Upper lobe of left lung (tissue), 6 donors: Measurements from ENCODE around the gene HSPBP1. TPM values are rescaled to one million over a fixed set of nuclear protein-coding genes. Genes with fewer than 3 reads are reported as not detected.

Experiments used
- ATAC-seq, 2 donors: fragments of 200-7000 bp; cut with Tn5 transposase; one replicate each; pipeline ENCODE4 v1.9.1; 2022; ENCODE audit warnings: mild to moderate bottlenecking in 2 of 2, moderate library complexity in 2 of 2; ENCODE audit not compliant: low FRiP score in 2 of 2
- DNase-seq, 2 donors: peaks; one replicate each; pipeline ENCODE4 v3.0.0-alpha.2; 2019 to 2020
- H3K27ac ChIP-seq, 4 donors: fragments of 200-600 bp; sonication (generic); one replicate each; pipeline ENCODE4 v1.5.1; 2016 to 2019
- H3K27me3 ChIP-seq, 4 donors: fragments of 200-600 bp; sonication (generic); one replicate each; pipeline ENCODE4 v1.5.1; 2017 to 2019
- H3K36me3 ChIP-seq, 4 donors: fragments of 200-600 bp; sonication (generic); one replicate each; pipeline ENCODE4 v1.5.1; 2016 to 2019
- H3K4me1 ChIP-seq, 4 donors: fragments of 200-600 bp; sonication (generic); one replicate each; pipeline ENCODE4 v1.5.1; 2018 to 2019
- H3K4me3 ChIP-seq, 4 donors: fragments of 200-600 bp; sonication (generic); one replicate each; pipeline ENCODE4 v1.5.1; 2017 to 2019; ENCODE audit warnings: mild to moderate bottlenecking in 2 of 4, moderate library complexity in 1 of 4
- H3K9me3 ChIP-seq, 4 donors: fragments of 200-600 bp; sonication (generic); one replicate each; pipeline ENCODE4 v1.5.1; 2018 to 2019
- CTCF ChIP-seq, 6 experiments: fragments of 450-650 bp in 4 of 6; fragments of 200-600 bp in 2 of 6; sonication (generic) in 2 of 6; IDR thresholded peaks; one replicate each; pipeline ENCODE4 v1.5.1; 2016 to 2019; ENCODE audit warnings: antibody characterized with exemption in 6 of 6
- EP300 ChIP-seq, 4 donors: sonication (generic); formaldehyde crosslinking; IDR thresholded peaks; one replicate each; pipeline ENCODE4 v1.5.1; 2017; ENCODE audit warnings: antibody characterized with exemption in 4 of 4, control low read depth in 2 of 4
- POLR2A ChIP-seq, 4 donors: fragments of 450-650 bp; IDR thresholded peaks; one replicate each; pipeline ENCODE4 v1.5.1; 2016 to 2017; ENCODE audit warnings: antibody characterized with exemption in 4 of 4, mild to moderate bottlenecking in 2 of 4
- POLR2AphosphoS5 ChIP-seq, 2 donors: sonication (generic); formaldehyde crosslinking; IDR thresholded peaks; one replicate each; pipeline ENCODE4 v1.5.1; 2017; ENCODE audit warnings: antibody characterized with exemption in 2 of 2
- WGBS, 2 donors: methylation state at CpG; one replicate each; pipeline ENCODE4 v1.1.5; 2017 to 2018; 5-methylcytosine and 5-hydroxymethylcytosine counted together
- total RNA-seq, 6 donors: library from RNA; depleted of rRNA in 4 of 6; stranded (reverse); fragments of >200 nt in 4 of 6; gene quantifications; one replicate each; pipeline versions ENCODE4 v1.1.0 to v1.2.1, GENCODE V29; 2016 to 2021
- donor health status: DM: no; HTN: no; CAD: no; lungs with moderate emphysema.
- donor health status: DM: no; HTN: yes; CAD: no; lungs with severe emphysema.

Gene HSPBP1
- total RNA-seq, 6 donors from 2014 or later, result 21.0 to 34.6 (median 30.1) TPM

GRCh38 chr19:55275851-55276719 is 3.8 kb downstream of the HSPBP1 start:
- WGBS, 2 donors, result 79 to 86% methylated on average over 17 of the region's 17 CpGs
- H3K27me3 ChIP-seq, result no peaks in the 10 kb centered on the region
- peaks cover 3 to 59% (median 41%) of the 10 kb centered on the region in 4 donors for H3K36me3 ChIP-seq
- TF ChIP-seq POLR2AphosphoS5 (IDR thresholded peaks at IDR 0.05) (no peak), EP300 (IDR thresholded peaks at IDR 0.05) (no peak), CTCF (IDR thresholded peaks at IDR 0.05) (no peak), POLR2A (IDR thresholded peaks at IDR 0.05) (no peak)
- DNase-seq, result no peak
- no peak for ATAC-seq
- no peak overlapping the region for H3K4me3 ChIP-seq
- peaks cover 7 to 21% (median 15%) of the 10 kb centered on the region in 4 donors for H3K4me1 ChIP-seq
- no peak overlapping the region for H3K27ac ChIP-seq
- no peaks in the 10 kb centered on the region for H3K9me3 ChIP-seq

GRCh38 chr19:55273978-55274707 is 5.8 kb downstream of the HSPBP1 start:
- ATAC-seq (no peak), DNase-seq (no peak)
- no peaks in the 10 kb centered on the region for H3K9me3 ChIP-seq
- TF ChIP-seq POLR2AphosphoS5 (IDR thresholded peaks at IDR 0.05), result no peak
- no peak for TF ChIP-seq EP300 (IDR thresholded peaks at IDR 0.05)
- TF ChIP-seq CTCF (IDR thresholded peaks at IDR 0.05), result no peak
- no peak for TF ChIP-seq POLR2A (IDR thresholded peaks at IDR 0.05)
- H3K36me3 ChIP-seq, result peaks cover 6 to 65% (median 46%) of the 10 kb centered on the region in 4 donors
- H3K27ac ChIP-seq, result no peak overlapping the region
- H3K4me1 ChIP-seq, result peaks cover under 1 to 5% (median 2%) of the 10 kb centered on the region in 4 donors
- 94 to 98% methylated on average over 7 to 33 of the region's 36 CpGs for WGBS, 2 donors
- no peaks in the 10 kb centered on the region for H3K27me3 ChIP-seq
- no peak overlapping the region for H3K4me3 ChIP-seq

GRCh38 chr19:55272142-55272541 is 7.8 kb downstream of the HSPBP1 start:
- Histone ChIP-seq H3K27me3 (no peaks in the 10 kb centered on the region), H3K4me1 (no peaks in the 10 kb centered on the region), H3K4me3 (no peak overlapping the region), H3K9me3 (no peaks in the 10 kb centered on the region), H3K36me3 (peaks cover 6 to 65% (median 40%) of the 10 kb centered on the region in 4 donors), H3K27ac (no peak overlapping the region)
- WGBS, 2 donors, result 93 to 96% methylated on average over 18 of the region's 18 CpGs
- TF ChIP-seq CTCF (IDR thresholded peaks at IDR 0.05), result no peak
- ATAC-seq (no peak), DNase-seq (no peak)

GRCh38 chr19:55270172-55270942 is 9.6 kb downstream of the HSPBP1 start:
- ATAC-seq, result peak in 1 of 2 donors; percentile 66
- Histone ChIP-seq H3K4me3 (no peak overlapping the region), H3K27ac (no peak overlapping the region), H3K4me1 (no peaks in the 10 kb centered on the region), H3K27me3 (no peaks in the 10 kb centered on the region), H3K9me3 (no peaks in the 10 kb centered on the region), H3K36me3 (peaks cover 6 to 51% (median 34%) of the 10 kb centered on the region in 4 donors)
- 85 to 92% methylated on average over 25 of the region's 25 CpGs for WGBS, 2 donors
- DNase-seq, result no peak
- no peak for TF ChIP-seq CTCF (IDR thresholded peaks at IDR 0.05)
- TF ChIP-seq POLR2AphosphoS5 (IDR thresholded peaks at IDR 0.05), result no peak
